HG03175 (cell line): ENCODE data around the gene RDH14.

Experiments
- ATAC-seq: cut with Tn5 transposase; IDR thresholded peaks from one replicate; pipeline ENCODE4 v1.9.1; 2021; ENCODE audit warnings: mild to moderate bottlenecking, moderate library complexity; ENCODE audit not compliant: unreplicated experiment

Gene RDH14

GRCh38 chr2:18560031-18560796 lies at the start of gene RDH14:
TSS of gene RDH14 (minus strand) at chr2:18560653. CDS start at chr2:18560572, 81 bp downstream.
- ATAC-seq = peak; percentile 96

GRCh38 chr2:18610090-18610489 lies 49.6 kb upstream of the RDH14 start:
- ATAC-seq = no peak

DNA sequence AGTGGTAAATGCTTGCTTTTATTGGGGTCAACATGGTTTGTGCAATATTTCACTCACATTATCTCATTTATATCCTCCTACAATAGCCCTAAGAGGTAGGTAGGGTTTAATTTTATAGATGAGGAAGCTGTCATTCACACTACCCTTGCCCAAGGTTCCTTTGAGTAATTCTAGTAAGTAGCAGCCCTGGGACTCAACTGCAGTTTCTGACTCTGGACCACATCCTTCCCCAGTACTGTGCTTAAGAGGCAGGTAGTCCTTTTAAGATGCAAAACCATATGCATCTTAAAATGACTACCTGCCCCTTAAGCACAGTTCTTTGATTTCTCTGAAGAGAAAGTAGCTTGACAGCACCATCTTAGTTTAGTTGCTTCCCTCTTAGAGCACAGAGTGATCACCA lies 44.7 kb upstream of the RDH14 start:
- no peak for ATAC-seq

GRCh38 chr2:18604531-18604885 lies 44.1 kb upstream of the RDH14 start:
- no peak for ATAC-seq

GRCh38 chr2:18603854-18604530 lies 43.5 kb upstream of the RDH14 start:
- ATAC-seq = no peak

GRCh38 chr2:18602298-18602697 lies 41.8 kb upstream of the RDH14 start:
- ATAC-seq = no peak

DNA sequence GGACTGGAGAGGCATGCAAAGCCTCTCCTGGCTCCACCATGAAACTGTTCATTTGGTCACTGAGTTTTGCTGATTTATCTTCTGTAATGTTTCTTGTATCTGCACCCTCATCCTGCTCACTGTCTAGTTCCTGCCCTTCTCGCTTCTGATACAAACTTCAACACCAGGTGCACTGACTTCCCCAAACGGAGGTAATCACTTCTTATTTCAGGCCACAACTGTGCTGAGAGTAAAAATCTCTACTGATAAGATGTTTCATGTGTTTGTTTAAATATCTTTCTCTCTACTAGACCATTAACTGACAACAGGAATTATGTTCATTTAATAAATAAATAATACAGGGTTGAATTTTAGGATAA lies 39.8 kb upstream of the RDH14 start:
- no peak for ATAC-seq

GRCh38 chr2:18599509-18600254 lies 39.2 kb upstream of the RDH14 start:
- ATAC-seq = no peak

- no peak for ATAC-seq
Observed at GRCh38 chr2:18598848-18599484, 38.5 kb upstream of the RDH14 start.

- no peak for ATAC-seq
Observed at GRCh38 chr2:18597618-18598017, 37.2 kb upstream of the RDH14 start.

DNA sequence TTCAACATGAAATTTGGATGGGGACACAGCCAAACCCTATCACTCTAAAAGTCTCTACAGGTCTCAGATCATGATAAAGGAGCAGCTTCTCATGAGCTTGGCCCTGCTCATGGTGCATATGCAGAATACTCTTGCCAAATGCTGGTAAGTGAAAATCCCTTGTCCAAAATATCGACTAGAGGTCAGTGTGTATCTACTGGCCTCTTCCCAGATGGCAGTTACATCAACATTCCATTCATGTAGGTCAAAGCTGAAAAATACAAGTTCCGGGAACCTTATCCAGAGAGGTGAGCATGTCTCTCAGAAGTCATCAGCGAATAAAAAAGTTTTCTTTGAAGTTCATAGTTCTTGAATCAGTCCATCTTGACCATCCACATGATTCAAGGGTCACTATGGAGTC lies 36.5 kb upstream of the RDH14 start:
- ATAC-seq = no peak

- ATAC-seq = no peak
Observed at GRCh38 chr2:18593496-18593895, 33.0 kb upstream of the RDH14 start.

- ATAC-seq = no peak
Observed at GRCh38 chr2:18592372-18592771, 31.9 kb upstream of the RDH14 start.

DNA sequence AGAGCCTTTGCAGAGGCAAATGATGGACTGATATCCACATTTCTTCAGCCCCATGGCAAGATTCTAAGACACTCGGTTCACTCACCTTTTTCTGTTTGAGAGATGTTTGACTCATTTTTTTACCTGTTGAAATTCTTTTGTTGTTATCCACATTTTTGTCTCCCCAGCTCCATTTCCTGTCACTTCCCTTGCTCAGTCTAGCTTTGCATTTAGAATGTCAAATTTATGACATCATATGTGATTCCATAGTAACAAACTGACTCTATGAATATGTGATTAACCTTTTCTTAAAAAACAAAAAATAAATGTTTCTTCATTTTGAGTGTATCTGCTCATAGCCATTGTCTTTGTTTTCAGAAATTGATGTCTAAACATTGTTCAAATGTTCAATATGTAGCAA lies 28.9 kb upstream of the RDH14 start, which contains the start of gene NT5C1B:
Gene NT5C1B, minus strand, starts transcription at position 216 of the 400 bp plus-strand sequence. Its CDS starts 101 bp downstream, at position 115.
- ATAC-seq = no peak

GRCh38 chr2:18588802-18589201 lies 28.3 kb upstream of the RDH14 start:
- no peak for ATAC-seq

- no peak for ATAC-seq
Observed at GRCh38 chr2:18588049-18588448, 27.6 kb upstream of the RDH14 start.

DNA sequence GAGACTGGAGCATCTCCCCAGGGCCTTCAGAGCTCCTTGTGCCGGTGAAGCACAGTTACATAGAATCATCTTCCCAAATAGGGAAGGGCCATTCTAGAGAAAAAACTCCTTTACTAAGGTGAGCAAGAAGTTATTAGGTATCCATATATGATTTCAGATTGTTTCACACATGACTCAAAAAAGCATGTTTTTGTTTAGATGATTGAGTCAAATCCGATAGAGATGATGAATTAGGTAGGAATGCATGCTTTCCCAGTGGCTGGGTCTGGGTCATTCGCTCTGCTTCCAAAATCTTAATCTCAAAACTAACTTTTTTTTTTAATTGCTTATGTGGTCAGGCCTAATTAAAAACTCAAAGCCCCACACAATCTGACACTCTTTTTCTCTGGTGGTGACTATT lies 25.1 kb upstream of the RDH14 start:
- no peak for ATAC-seq

DNA sequence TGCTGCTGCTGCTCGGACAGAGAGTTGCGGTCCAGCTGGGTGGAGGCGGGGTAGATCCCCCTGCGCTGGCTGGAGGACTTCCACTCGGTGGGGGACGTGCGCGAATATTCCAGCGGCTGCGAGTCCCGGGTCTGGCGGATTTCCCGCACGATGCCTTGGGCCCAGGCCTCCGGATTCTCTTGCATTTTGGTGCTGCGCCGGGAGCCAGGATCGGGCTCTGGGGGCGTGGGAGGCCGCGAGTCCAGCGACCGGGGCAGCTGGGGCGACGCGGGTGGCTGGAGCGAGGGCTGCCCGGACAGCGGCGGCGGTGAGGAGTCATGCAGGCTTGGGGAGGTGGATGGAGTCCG lies 24.1 kb upstream of the RDH14 start:
- no peak for ATAC-seq

DNA sequence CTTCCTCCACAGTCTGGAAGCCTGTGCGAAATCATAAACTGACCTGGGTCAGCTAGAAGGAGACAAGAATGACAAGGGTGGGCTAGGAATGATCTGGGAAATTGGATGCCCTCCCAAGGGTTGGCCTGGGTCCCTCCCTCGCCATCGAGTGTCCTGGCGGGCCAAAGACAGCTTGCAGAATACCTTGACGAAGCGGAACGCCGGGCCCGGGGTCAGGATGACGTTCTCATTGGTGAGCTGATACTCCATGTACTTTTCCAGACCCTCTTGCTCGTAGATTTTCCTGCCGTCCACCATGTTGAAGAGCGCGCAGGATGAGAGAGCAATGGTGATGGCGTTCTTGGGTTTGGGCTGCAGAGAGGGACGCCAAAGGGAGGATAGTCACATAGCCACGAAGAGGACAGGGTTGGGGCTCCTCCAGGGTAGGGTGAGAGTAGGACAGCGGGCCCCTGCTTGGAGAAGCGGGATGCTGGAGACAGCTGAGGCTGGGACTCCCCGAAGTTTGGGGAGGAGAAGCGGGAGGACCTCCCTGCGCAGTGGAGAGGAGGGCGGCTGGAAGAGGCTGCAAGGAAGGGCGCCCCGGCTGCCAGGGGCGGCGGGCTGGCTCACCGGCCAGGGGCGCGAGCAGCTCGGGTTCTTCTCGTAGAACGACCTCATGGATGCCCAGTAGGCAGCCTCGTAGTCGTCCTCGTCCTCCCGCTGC lies 23.6 kb upstream of the RDH14 start:
- ATAC-seq = no peak

GRCh38 chr2:18580606-18581005 lies 20.2 kb upstream of the RDH14 start:
- no peak for ATAC-seq

DNA sequence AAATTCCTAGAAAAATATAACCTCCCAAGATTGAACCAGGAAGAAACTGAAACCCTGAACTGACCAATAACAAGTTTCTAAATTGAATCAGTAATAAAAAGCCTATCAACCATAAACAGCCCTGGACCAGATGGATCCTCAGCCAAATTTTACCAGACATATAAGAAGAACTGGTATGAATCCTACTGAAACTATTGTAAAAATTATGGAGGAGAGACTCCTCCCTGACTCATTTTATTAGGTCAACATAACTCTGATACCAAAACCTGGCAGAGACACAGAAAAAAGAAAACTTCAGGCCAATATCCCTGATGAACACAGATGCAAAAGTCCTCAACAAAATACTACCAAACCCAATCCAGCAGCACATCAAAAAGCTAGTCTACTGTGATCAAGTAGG lies 17.6 kb upstream of the RDH14 start:
- ATAC-seq = no peak
